ENCODE data around the gene JARID2.

DNA sequence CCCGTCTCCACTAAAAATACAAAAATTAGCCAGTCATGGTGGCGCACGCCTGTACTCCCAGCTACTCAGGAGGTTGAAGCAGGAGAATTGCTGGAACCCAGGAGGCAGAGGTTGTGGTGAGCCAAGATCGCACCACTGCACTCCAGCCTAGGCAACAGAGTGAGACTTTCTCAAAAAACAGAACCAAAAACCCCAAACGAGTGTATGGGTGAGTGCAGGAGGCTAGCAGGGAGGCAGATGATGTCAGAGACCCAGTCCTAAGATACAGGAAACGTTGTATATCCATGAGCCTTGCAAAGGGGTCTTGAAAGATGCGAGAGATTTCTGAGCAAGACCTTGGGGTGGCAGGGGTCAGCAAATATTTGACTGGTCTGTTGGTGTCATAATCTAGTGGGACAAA is 136.2 kb downstream of the JARID2 start:
- TF ChIP-seq, protein P1, sequence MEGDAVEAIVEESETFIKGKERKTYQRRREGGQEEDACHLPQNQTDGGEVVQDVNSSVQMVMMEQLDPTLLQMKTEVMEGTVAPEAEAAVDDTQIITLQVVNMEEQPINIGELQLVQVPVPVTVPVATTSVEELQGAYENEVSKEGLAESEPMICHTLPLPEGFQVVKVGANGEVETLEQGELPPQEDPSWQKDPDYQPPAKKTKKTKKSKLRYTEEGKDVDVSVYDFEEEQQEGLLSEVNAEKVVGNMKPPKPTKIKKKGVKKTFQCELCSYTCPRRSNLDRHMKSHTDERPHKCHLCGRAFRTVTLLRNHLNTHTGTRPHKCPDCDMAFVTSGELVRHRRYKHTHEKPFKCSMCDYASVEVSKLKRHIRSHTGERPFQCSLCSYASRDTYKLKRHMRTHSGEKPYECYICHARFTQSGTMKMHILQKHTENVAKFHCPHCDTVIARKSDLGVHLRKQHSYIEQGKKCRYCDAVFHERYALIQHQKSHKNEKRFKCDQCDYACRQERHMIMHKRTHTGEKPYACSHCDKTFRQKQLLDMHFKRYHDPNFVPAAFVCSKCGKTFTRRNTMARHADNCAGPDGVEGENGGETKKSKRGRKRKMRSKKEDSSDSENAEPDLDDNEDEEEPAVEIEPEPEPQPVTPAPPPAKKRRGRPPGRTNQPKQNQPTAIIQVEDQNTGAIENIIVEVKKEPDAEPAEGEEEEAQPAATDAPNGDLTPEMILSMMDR (IDR thresholded peaks at IDR 0.05; ENCODE audit: insufficient read depth, low read depth, low read length), result no peak
- no peak for TF ChIP-seq EZH2 (IDR thresholded peaks at IDR 0.05; ENCODE audit: insufficient read depth, low read length)
